GM23338 (cell line): Measurements from ENCODE around the gene NSUN3. TPM values are rescaled to one million over a fixed set of nuclear protein-coding genes. Genes with fewer than 3 reads are reported as not detected.

Source experiments
- ATAC-seq: fragments of 200-7000 bp; cut with Tn5 transposase; 3 replicates; pipeline ENCODE4 v1.9.1; 2020
- DNase-seq: peaks from one replicate; pipeline ENCODE4 v3.0.0-alpha.2; 2015; ENCODE audit warnings: low spot score
- H2AFZ ChIP-seq: fragments of 200-600 bp; sonication (generic); 2 replicates; pipeline ENCODE4 v1.8.0; 2016; ENCODE audit warnings: antibody characterized with exemption, mild to moderate bottlenecking, moderate library complexity
- H3F3A ChIP-seq: fragments of 200-600 bp; sonication (generic); replicated peaks from 2 replicates; pipeline ENCODE4 v1.8.0; 2017; ENCODE audit warnings: antibody characterized with exemption, mixed run types, low read depth
- H3K27ac ChIP-seq: fragments of 200-600 bp; sonication (generic); 2 replicates; pipeline ENCODE4 v1.6.1; 2016; ENCODE audit warnings: low read depth
- H3K27me3 ChIP-seq: fragments of 200-600 bp; sonication (generic); 2 replicates; pipeline ENCODE4 v1.8.0; 2016; ENCODE audit warnings: mild to moderate bottlenecking, mixed run types, moderate library complexity; ENCODE audit not compliant: insufficient read depth
- H3K36me3 ChIP-seq: fragments of 200-600 bp; sonication (generic); 2 replicates; pipeline ENCODE4 v1.8.0; 2016; ENCODE audit warnings: mild to moderate bottlenecking; ENCODE audit not compliant: insufficient read depth
- H3K4me1 ChIP-seq: fragments of 200-600 bp; sonication (generic); 2 replicates; pipeline ENCODE4 v1.8.0; 2016; ENCODE audit warnings: mild to moderate bottlenecking, moderate library complexity; ENCODE audit not compliant: insufficient read depth
- H3K4me2 ChIP-seq: fragments of 200-600 bp; sonication (generic); 2 replicates; pipeline ENCODE4 v1.7.1; 2017; ENCODE audit warnings: mixed run types
- H3K4me3 ChIP-seq: fragments of 200-600 bp; sonication (generic); 2 replicates; pipeline ENCODE4 v1.6.1; 2016; ENCODE audit warnings: mixed run types
- H3K79me2 ChIP-seq: fragments of 200-600 bp; sonication (generic); replicated peaks from 2 replicates; pipeline ENCODE4 v1.8.0; 2017; ENCODE audit warnings: mild to moderate bottlenecking; ENCODE audit not compliant: insufficient read depth
- H3K9me2 ChIP-seq: fragments of 200-600 bp; sonication (generic); 2 replicates; pipeline ENCODE4 v1.8.0; 2017; ENCODE audit not compliant: insufficient read depth
- H4K20me1 ChIP-seq: fragments of 200-600 bp; sonication (generic); replicated peaks from 2 replicates; pipeline ENCODE4 v1.8.0; 2017; ENCODE audit warnings: mild to moderate bottlenecking; ENCODE audit not compliant: insufficient read depth
- H3K27ac Mint-ChIP-seq: 2 replicates; pipeline ENCODE4 v1.8.0; 2020; ENCODE audit warnings: inconsistent platforms, mild to moderate bottlenecking, moderate library complexity, mixed read lengths
- H3K27me3 Mint-ChIP-seq: 3 replicates; pipeline ENCODE4 v1.8.0; 2022; ENCODE audit warnings: low read depth, mild to moderate bottlenecking, moderate library complexity, mixed read lengths, inconsistent platforms; ENCODE audit not compliant: insufficient read depth, poor library complexity
- H3K36me3 Mint-ChIP-seq: 3 replicates; pipeline ENCODE4 v1.8.0; 2021; ENCODE audit warnings: low read depth, mild to moderate bottlenecking, inconsistent platforms, moderate library complexity, mixed read lengths
- H3K4me1 Mint-ChIP-seq: 3 replicates; pipeline ENCODE4 v1.8.0; 2020; ENCODE audit warnings: mild to moderate bottlenecking, inconsistent platforms, mixed read lengths
- H3K4me3 Mint-ChIP-seq: 3 replicates; pipeline ENCODE4 v1.8.0; 2021; ENCODE audit warnings: moderate library complexity, mild to moderate bottlenecking, inconsistent platforms, mixed read lengths
- H3K9me3 Mint-ChIP-seq: 3 replicates; pipeline ENCODE4 v1.8.0; 2020; ENCODE audit warnings: moderate library complexity, mild to moderate bottlenecking, inconsistent platforms, mixed read lengths
- CREB1 ChIP-seq: fragments of 250-450 bp; sonication (Bioruptor Pico); IDR thresholded peaks from 2 replicates; pipeline ENCODE4 v1.5.0; 2020; ENCODE audit warnings: low read depth, mild to moderate bottlenecking, moderate library complexity
- CTCF ChIP-seq, 2 experiments: fragments of 200-600 bp in 1 of 2; sonication (generic) in 1 of 2; conservative IDR thresholded peaks; 2 replicates each; pipeline versions ENCODE4 v1.5.1 to v1.6.1; 2016 to 2017; ENCODE audit warnings: antibody characterized with exemption in 2 of 2, low read depth in 2 of 2, mild to moderate bottlenecking in 2 of 2, moderate library complexity in 1 of 2
- ETS1 ChIP-seq: IDR thresholded peaks from 2 replicates; pipeline ENCODE4 v1.6.1; 2016; ENCODE audit warnings: antibody characterized with exemption
- EZH2 ChIP-seq: fragments of 200-600 bp; sonication (generic); IDR thresholded peaks from one replicate; pipeline ENCODE4 v1.8.0; 2017; ENCODE audit warnings: antibody characterized with exemption, mild to moderate bottlenecking, low read depth; ENCODE audit not compliant: unreplicated experiment
- EZH2phosphoT487 ChIP-seq: fragments of 200-600 bp; sonication (generic); IDR thresholded peaks from one replicate; pipeline ENCODE4 v1.8.1; 2018; ENCODE audit warnings: antibody characterized with exemption; ENCODE audit not compliant: unreplicated experiment
- JUNB ChIP-seq: IDR thresholded peaks from one replicate; pipeline ENCODE4 v1.6.1; 2016; ENCODE audit warnings: antibody characterized with exemption; ENCODE audit not compliant: unreplicated experiment
- NANOG ChIP-seq: IDR thresholded peaks from 2 replicates; pipeline ENCODE4 v1.6.1; 2016; ENCODE audit warnings: antibody characterized with exemption, borderline replicate concordance
- POLR2AphosphoS5 ChIP-seq: IDR thresholded peaks from 2 replicates; pipeline ENCODE4 v1.6.1; 2016; ENCODE audit warnings: antibody characterized with exemption, low read depth
- STAT1 ChIP-seq: IDR thresholded peaks from one replicate; pipeline ENCODE4 v1.6.1; 2016; ENCODE audit warnings: antibody characterized with exemption; ENCODE audit not compliant: unreplicated experiment
- ZNF114 ChIP-seq: fragments of 250-450 bp; sonication (Bioruptor Pico); IDR thresholded peaks from 2 replicates; pipeline ENCODE4 v1.5.0; 2020; ENCODE audit warnings: mild to moderate bottlenecking, moderate library complexity
- ZNF331 ChIP-seq: fragments of 250-450 bp; sonication (Bioruptor Pico); IDR thresholded peaks from 2 replicates; pipeline ENCODE4 v1.5.0; 2020; ENCODE audit warnings: low read depth, mild to moderate bottlenecking, moderate library complexity
- ZNF462 ChIP-seq: fragments of 250-450 bp; sonication (Bioruptor Pico); IDR thresholded peaks from 2 replicates; pipeline ENCODE4 v1.5.0; 2020; ENCODE audit warnings: mild to moderate bottlenecking, moderate library complexity
- polyA plus RNA-seq: library from polyadenylated mRNA; unstranded; fragments of >200 nt; fragmentation: Nextera tagmentation; extraction: Ambion mirVana; gene quantifications from 2 replicates; pipeline ENCODE4 v1.2.1, GENCODE V29; 2016
- total RNA-seq: library from RNA; depleted of rRNA; stranded (reverse); fragments of >200 nt; shearing (Covaris generic); gene quantifications from 2 replicates; pipeline ENCODE4 v1.2.3, GENCODE V29; 2014
- TF ChIP-seq, protein P1 (sequence below): IDR thresholded peaks from one replicate; pipeline ENCODE4 v1.6.1; 2018; ENCODE audit warnings: antibody characterized with exemption; ENCODE audit not compliant: unreplicated experiment

Gene NSUN3
- total and polyA plus RNA-seq, 2 experiments from 2014 or later, result 5.4 to 10.6 TPM

GRCh38 chr3:94083261-94083660 lies 20.4 kb downstream of the NSUN3 start:
- TF ChIP-seq ZNF462 (CRISPR knock-in tag) (no peak), EZH2phosphoT487 (no peak), CREB1 (no peak), STAT1 (no peak), EZH2 (no peak), CTCF (conservative IDR thresholded peaks at IDR 0.05; ENCODE audit: low read depth in 2 of 2) (no peak), JUNB (no peak), ZNF331 (no peak), ZNF114 (CRISPR knock-in tag) (no peak), POLR2AphosphoS5 (no peak), ETS1 (no peak), NANOG (no peak)
- TF ChIP-seq, protein P1, sequence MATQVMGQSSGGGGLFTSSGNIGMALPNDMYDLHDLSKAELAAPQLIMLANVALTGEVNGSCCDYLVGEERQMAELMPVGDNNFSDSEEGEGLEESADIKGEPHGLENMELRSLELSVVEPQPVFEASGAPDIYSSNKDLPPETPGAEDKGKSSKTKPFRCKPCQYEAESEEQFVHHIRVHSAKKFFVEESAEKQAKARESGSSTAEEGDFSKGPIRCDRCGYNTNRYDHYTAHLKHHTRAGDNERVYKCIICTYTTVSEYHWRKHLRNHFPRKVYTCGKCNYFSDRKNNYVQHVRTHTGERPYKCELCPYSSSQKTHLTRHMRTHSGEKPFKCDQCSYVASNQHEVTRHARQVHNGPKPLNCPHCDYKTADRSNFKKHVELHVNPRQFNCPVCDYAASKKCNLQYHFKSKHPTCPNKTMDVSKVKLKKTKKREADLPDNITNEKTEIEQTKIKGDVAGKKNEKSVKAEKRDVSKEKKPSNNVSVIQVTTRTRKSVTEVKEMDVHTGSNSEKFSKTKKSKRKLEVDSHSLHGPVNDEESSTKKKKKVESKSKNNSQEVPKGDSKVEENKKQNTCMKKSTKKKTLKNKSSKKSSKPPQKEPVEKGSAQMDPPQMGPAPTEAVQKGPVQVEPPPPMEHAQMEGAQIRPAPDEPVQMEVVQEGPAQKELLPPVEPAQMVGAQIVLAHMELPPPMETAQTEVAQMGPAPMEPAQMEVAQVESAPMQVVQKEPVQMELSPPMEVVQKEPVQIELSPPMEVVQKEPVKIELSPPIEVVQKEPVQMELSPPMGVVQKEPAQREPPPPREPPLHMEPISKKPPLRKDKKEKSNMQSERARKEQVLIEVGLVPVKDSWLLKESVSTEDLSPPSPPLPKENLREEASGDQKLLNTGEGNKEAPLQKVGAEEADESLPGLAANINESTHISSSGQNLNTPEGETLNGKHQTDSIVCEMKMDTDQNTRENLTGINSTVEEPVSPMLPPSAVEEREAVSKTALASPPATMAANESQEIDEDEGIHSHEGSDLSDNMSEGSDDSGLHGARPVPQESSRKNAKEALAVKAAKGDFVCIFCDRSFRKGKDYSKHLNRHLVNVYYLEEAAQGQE, result no peak
- H3K4me3 Mint-ChIP-seq, result no peak overlapping the region
- no peak overlapping the region for H3K27ac ChIP-seq
- H3K79me2 ChIP-seq, result 0 out of 2 replicates have a peak, but pooled peaks cover 5% of the 10 kb centered on the region
- no peaks in the 10 kb centered on the region for H3K9me3 Mint-ChIP-seq
- no peaks in the 10 kb centered on the region for H4K20me1 ChIP-seq
- no peaks in the 10 kb centered on the region for H3K9me2 ChIP-seq
- no peaks in the 10 kb centered on the region for H3K27me3 ChIP-seq
- no peak overlapping the region for H3K4me3 ChIP-seq
- no peak overlapping the region for H3K27ac Mint-ChIP-seq
- H3K4me1 ChIP-seq, result no peaks in the 10 kb centered on the region
- H3K36me3 Mint-ChIP-seq, result no peaks in the 10 kb centered on the region
- no peak overlapping the region for H2AFZ ChIP-seq
- no peaks in the 10 kb centered on the region for H3F3A ChIP-seq
- H3K4me2 ChIP-seq, result no peak overlapping the region
- ATAC-seq, result no peak
- no peaks in the 10 kb centered on the region for H3K4me1 Mint-ChIP-seq
- no peaks in the 10 kb centered on the region for H3K27me3 Mint-ChIP-seq
- no peaks in the 10 kb centered on the region for H3K36me3 ChIP-seq
- DNase-seq, result peak; percentile 27
